ENCODE measurements around the gene CDC42BPG.

- TF ChIP-seq, protein P1, sequence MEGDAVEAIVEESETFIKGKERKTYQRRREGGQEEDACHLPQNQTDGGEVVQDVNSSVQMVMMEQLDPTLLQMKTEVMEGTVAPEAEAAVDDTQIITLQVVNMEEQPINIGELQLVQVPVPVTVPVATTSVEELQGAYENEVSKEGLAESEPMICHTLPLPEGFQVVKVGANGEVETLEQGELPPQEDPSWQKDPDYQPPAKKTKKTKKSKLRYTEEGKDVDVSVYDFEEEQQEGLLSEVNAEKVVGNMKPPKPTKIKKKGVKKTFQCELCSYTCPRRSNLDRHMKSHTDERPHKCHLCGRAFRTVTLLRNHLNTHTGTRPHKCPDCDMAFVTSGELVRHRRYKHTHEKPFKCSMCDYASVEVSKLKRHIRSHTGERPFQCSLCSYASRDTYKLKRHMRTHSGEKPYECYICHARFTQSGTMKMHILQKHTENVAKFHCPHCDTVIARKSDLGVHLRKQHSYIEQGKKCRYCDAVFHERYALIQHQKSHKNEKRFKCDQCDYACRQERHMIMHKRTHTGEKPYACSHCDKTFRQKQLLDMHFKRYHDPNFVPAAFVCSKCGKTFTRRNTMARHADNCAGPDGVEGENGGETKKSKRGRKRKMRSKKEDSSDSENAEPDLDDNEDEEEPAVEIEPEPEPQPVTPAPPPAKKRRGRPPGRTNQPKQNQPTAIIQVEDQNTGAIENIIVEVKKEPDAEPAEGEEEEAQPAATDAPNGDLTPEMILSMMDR (IDR thresholded peaks at IDR 0.05 in 2 of 3, conservative IDR thresholded peaks at IDR 0.05 in 1 of 3; ENCODE audit: control insufficient read depth in 2 of 3, extremely low read depth in 1 of 3, insufficient read depth in 1 of 3, low read depth in 3 of 3, low read length in 3 of 3) = no peak
- TF ChIP-seq, protein P2, sequence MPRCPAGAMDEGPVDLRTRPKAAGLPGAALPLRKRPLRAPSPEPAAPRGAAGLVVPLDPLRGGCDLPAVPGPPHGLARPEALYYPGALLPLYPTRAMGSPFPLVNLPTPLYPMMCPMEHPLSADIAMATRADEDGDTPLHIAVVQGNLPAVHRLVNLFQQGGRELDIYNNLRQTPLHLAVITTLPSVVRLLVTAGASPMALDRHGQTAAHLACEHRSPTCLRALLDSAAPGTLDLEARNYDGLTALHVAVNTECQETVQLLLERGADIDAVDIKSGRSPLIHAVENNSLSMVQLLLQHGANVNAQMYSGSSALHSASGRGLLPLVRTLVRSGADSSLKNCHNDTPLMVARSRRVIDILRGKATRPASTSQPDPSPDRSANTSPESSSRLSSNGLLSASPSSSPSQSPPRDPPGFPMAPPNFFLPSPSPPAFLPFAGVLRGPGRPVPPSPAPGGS (IDR thresholded peaks at IDR 0.05; ENCODE audit: borderline replicate concordance, insufficient read depth, low read depth, low read length, poor library complexity, severe bottlenecking) = no peak
- TF ChIP-seq POLR2AphosphoS5 (IDR thresholded peaks at IDR 0.05; ENCODE audit: low read length) (no peak), POLR2A (IDR thresholded peaks at IDR 0.05; ENCODE audit: low read depth, low read length) (no peak), GATAD2B (conservative IDR thresholded peaks at IDR 0.05; ENCODE audit: low read depth) (no peak), PAX5 (IDR thresholded peaks at IDR 0.05; ENCODE audit: borderline replicate concordance, low read depth, low read length) (no peak), CREB1 (IDR thresholded peaks at IDR 0.05; ENCODE audit: low read depth) (no peak), POU2F2 (IDR thresholded peaks at IDR 0.05; ENCODE audit: borderline replicate concordance, low read depth, low read length) (no peak), SIN3A (IDR thresholded peaks at IDR 0.05; ENCODE audit: low read depth, low read length) (no peak), ZBTB11 (CRISPR knock-in tag; IDR thresholded peaks at IDR 0.05) (no peak), REST (IDR thresholded peaks at IDR 0.05; ENCODE audit: low read depth, low read length) (no peak)
- TF ChIP-seq, protein P3, sequence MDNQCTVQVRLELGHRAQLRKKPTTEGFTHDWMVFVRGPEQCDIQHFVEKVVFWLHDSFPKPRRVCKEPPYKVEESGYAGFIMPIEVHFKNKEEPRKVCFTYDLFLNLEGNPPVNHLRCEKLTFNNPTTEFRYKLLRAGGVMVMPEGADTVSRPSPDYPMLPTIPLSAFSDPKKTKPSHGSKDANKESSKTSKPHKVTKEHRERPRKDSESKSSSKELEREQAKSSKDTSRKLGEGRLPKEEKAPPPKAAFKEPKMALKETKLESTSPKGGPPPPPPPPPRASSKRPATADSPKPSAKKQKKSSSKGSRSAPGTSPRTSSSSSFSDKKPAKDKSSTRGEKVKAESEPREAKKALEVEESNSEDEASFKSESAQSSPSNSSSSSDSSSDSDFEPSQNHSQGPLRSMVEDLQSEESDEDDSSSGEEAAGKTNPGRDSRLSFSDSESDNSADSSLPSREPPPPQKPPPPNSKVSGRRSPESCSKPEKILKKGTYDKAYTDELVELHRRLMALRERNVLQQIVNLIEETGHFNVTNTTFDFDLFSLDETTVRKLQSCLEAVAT (IDR thresholded peaks at IDR 0.05) = no peak
These were observed 10.3 kb downstream of the CDC42BPG start for GRCh38 chr11:64834031-64834722.
